Measurements from ENCODE around the gene ENTPD5. TPM values are rescaled to one million over a fixed set of nuclear protein-coding genes. Genes with fewer than 3 reads are reported as not detected.

Gene ENTPD5
- total RNA-seq, 1 experiment from 2014 or later, result 6.8 TPM

- H3K27me3 ChIP-seq (ENCODE audit: insufficient read depth, low read length), result no peaks in the 10 kb centered on the region
- no peak overlapping the region for H2BK15ac ChIP-seq (ENCODE audit: low read depth, low read length)
- peaks cover 0 to 4% (median 2%) of the 10 kb centered on the region in 3 experiments; a peak in 2 of 7 replicates for H3K36me3 Mint-ChIP-seq (ENCODE audit: insufficient read depth in 1 of 3, low read depth in 3 of 3)
- no peak overlapping the region for H3K4me3 Mint-ChIP-seq
- no peaks in the 10 kb centered on the region for H3K4me1 ChIP-seq (ENCODE audit: insufficient read depth, low read length)
- no peak overlapping the region for H3K27ac Mint-ChIP-seq
- H3K9me3 ChIP-seq (ENCODE audit: control insufficient read depth, low read depth, low read length), result no peaks in the 10 kb centered on the region
- H4K5ac ChIP-seq (ENCODE audit: insufficient read length, low read depth, low read length), result no peak overlapping the region
- no peak overlapping the region for H3K14ac ChIP-seq (ENCODE audit: insufficient read depth, low read length)
- no peak overlapping the region for H3T11ph ChIP-seq (ENCODE audit: low read length)
- no CpG with 5 or more reads among the region's 4 CpGs for WGBS (ENCODE audit: extremely low coverage, insufficient read length, low lambda C conversion rate)
- H3K4me2 ChIP-seq (ENCODE audit: insufficient read depth, insufficient read length, low read length), result no peak overlapping the region
- H2BK120ac ChIP-seq (ENCODE audit: low read depth, low read length, poor library complexity, severe bottlenecking), result no peak overlapping the region
- no peak overlapping the region for H3K9ac ChIP-seq (ENCODE audit: extremely low read depth, insufficient read length, low read length)
- no peak overlapping the region for H3K23ac ChIP-seq (ENCODE audit: insufficient read length, low read depth, low read length)
- no peak overlapping the region for H2BK20ac ChIP-seq (ENCODE audit: low read depth, low read length, poor library complexity, severe bottlenecking)
- no peak overlapping the region for H2AK5ac ChIP-seq (ENCODE audit: insufficient read length, low read length)
- TF ChIP-seq CTCF (conservative IDR thresholded peaks at IDR 0.05), result no peak
- no peaks in the 10 kb centered on the region for H3K79me2 ChIP-seq (ENCODE audit: insufficient read depth, low read length)
- H4K8ac ChIP-seq (replicated peaks; ENCODE audit: insufficient read length, low read depth, low read length), result no peak overlapping the region
- DNase-seq, result no peak
- H2AFZ ChIP-seq (ENCODE audit: low read length), result no peak overlapping the region
- H3K56ac ChIP-seq (ENCODE audit: insufficient read length, low read depth, low read length), result no peak overlapping the region
- H4K20me1 ChIP-seq (ENCODE audit: control insufficient read depth, insufficient read depth, insufficient read length), result no peaks in the 10 kb centered on the region
- H3K23me2 ChIP-seq (ENCODE audit: insufficient read length, low read depth, low read length, poor library complexity, severe bottlenecking), result no peaks in the 10 kb centered on the region
- no peak overlapping the region for H2BK12ac ChIP-seq (ENCODE audit: insufficient read length, low read depth, low read length)
- no peaks in the 10 kb centered on the region for H3K27me3 Mint-ChIP-seq (ENCODE audit: low read depth)
- H3K4ac ChIP-seq (ENCODE audit: low read depth, low read length), result no peak overlapping the region
- no peaks in the 10 kb centered on the region for H3K9me3 Mint-ChIP-seq
- H3K79me1 ChIP-seq (ENCODE audit: insufficient read depth, low read depth, low read length, poor library complexity, severe bottlenecking), result no peaks in the 10 kb centered on the region
- H2BK5ac ChIP-seq (ENCODE audit: insufficient read length, low read length), result no peak overlapping the region
- no peak overlapping the region for H3K27ac ChIP-seq (ENCODE audit: insufficient read length, low read depth, low read length)
- peaks cover 0 to under 1% of the 10 kb centered on the region in 2 experiments; a peak in 1 of 4 replicates for H3K4me1 Mint-ChIP-seq
- no peak overlapping the region for H3K18ac ChIP-seq (ENCODE audit: insufficient read length, low read depth, low read length)
- no peak overlapping the region for H4K91ac ChIP-seq (ENCODE audit: insufficient read length, low read depth, low read length)
Observed at GRCh38 chr14:73977896-73978295, 41.2 kb downstream of the ENTPD5 start.
